Measurements from ENCODE around the gene SESN1. TPM values are rescaled to one million over a fixed set of nuclear protein-coding genes. Genes with fewer than 3 reads are reported as not detected.

Gene SESN1
- polyA plus RNA-seq, 1 experiment = 29.6 TPM

DNA sequence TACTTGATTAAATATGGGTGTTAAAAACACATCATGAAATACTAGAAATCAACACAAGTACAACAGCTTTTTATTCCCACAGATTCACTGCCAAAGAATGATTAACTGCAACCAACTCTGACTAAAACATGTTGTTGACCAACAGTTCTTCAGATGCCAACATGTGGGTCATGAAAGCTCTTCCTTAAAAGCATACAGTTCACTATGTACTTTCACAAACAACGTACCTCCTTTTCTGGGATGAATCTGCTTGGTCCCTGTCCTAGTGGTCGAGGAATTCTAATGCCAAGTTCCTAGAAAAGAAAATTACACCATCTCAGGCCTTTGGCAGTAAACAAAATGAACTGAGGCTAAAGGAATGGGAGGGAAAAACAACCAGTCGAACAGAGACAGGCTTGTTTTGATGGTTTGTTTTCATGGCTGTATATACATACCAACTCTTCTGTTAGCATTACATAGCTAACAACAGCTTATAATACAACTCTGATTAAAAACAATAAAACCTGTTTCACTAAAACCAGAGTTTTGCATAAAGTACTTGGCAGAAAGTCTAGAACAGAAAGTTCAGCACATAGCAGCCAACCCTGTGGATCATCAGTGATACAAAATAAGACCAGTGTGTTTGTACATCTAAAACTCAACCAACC is 92.5 kb downstream of the SESN1 start:
- ChIA-PET POLR2A (no interaction called here), CTCF (interaction anchor here (1.3 kb wide), 1 partner anchor 35 kb away, joined by 3 read pairs; no protein-coding TSS in a partner anchor)
- no peak overlapping the region for H3K27ac ChIP-seq (ENCODE audit: low read depth, low read length)

DNA sequence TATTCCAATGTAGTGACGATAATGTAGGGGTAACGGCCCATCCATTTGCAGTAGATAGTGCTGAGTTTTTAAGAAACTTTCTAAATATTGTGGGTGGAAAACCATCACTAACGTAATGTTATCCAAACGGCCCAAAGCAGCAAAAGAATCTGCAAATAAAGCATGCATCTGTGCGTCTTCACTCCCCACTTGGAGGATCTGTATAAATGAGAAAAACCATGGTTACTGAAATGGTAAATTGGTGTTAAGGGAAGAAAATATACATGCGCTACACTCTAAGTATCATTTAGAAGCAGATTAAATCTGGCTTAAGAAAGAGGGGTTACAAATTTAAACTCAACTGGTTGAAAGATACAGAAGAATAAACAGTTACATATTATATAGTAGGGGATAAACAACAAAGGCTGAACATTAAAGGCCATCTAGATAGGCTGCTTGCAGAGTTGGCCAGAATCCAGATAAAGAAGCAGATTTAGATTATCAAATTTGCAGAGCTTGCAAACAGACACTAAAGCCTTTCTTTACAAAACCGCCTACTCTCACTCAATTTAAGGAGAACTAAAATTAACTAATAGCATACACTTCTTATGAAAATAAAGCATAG is 93.3 kb downstream of the SESN1 start:
- no peaks in the 10 kb centered on the region for H3K9me3 ChIP-seq (ENCODE audit: control insufficient read depth, insufficient read depth, low read length)
- TF ChIP-seq, protein P1, sequence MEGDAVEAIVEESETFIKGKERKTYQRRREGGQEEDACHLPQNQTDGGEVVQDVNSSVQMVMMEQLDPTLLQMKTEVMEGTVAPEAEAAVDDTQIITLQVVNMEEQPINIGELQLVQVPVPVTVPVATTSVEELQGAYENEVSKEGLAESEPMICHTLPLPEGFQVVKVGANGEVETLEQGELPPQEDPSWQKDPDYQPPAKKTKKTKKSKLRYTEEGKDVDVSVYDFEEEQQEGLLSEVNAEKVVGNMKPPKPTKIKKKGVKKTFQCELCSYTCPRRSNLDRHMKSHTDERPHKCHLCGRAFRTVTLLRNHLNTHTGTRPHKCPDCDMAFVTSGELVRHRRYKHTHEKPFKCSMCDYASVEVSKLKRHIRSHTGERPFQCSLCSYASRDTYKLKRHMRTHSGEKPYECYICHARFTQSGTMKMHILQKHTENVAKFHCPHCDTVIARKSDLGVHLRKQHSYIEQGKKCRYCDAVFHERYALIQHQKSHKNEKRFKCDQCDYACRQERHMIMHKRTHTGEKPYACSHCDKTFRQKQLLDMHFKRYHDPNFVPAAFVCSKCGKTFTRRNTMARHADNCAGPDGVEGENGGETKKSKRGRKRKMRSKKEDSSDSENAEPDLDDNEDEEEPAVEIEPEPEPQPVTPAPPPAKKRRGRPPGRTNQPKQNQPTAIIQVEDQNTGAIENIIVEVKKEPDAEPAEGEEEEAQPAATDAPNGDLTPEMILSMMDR (IDR thresholded peaks at IDR 0.05; ENCODE audit: low read depth, low read length) = no peak
- no peak overlapping the region for H3K4me3 ChIP-seq (ENCODE audit: low read depth, low read length)
- no peaks in the 10 kb centered on the region for H3K27me3 ChIP-seq (ENCODE audit: control insufficient read depth, insufficient read depth, low read length)
- DNase-seq (ENCODE audit: low read depth, low spot score) = no peak
- CTCF ChIA-PET = interaction anchor here (1.3 kb wide), 1 partner anchor 36 kb away, joined by 3 read pairs; no protein-coding TSS in a partner anchor
- no peak overlapping the region for H3K27ac ChIP-seq (ENCODE audit: low read depth, low read length)
- POLR2A ChIA-PET = no interaction called here

More for the DNA sequence above, 92.5 kb downstream of the SESN1 start:
- no peak for DNase-seq (ENCODE audit: low read depth, low spot score)
- no peaks in the 10 kb centered on the region for H3K9me3 ChIP-seq (ENCODE audit: control insufficient read depth, insufficient read depth, low read length)
- H3K4me3 ChIP-seq (ENCODE audit: low read depth, low read length) = no peak overlapping the region
- TF ChIP-seq, protein P1 (IDR thresholded peaks at IDR 0.05; ENCODE audit: low read depth, low read length) = no peak
- no peaks in the 10 kb centered on the region for H3K27me3 ChIP-seq (ENCODE audit: control insufficient read depth, insufficient read depth, low read length)

GRCh38 chr6:109000289-109000688 is 94.4 kb downstream of the SESN1 start:
- ChIA-PET POLR2A (no interaction called here), CTCF (no interaction called here)
- Histone ChIP-seq H3K27ac (ENCODE audit: low read depth, low read length) (no peak overlapping the region), H3K4me3 (ENCODE audit: low read depth, low read length) (no peak overlapping the region), H3K27me3 (ENCODE audit: control insufficient read depth, insufficient read depth, low read length) (no peaks in the 10 kb centered on the region), H3K9me3 (ENCODE audit: control insufficient read depth, insufficient read depth, low read length) (no peaks in the 10 kb centered on the region)
- TF ChIP-seq, protein P1 (IDR thresholded peaks at IDR 0.05; ENCODE audit: low read depth, low read length) = no peak
- no peak for DNase-seq (ENCODE audit: low read depth, low spot score)

GRCh38 chr6:108999428-108999827 is 95.2 kb downstream of the SESN1 start:
- ChIA-PET CTCF (interaction anchor here (0.5 kb wide), 1 partner anchor 8 kb away, joined by 8 read pairs; no protein-coding TSS in a partner anchor), POLR2A (no interaction called here)
- Histone ChIP-seq H3K27ac (ENCODE audit: low read depth, low read length) (no peak overlapping the region), H3K9me3 (ENCODE audit: control insufficient read depth, insufficient read depth, low read length) (no peaks in the 10 kb centered on the region), H3K27me3 (ENCODE audit: control insufficient read depth, insufficient read depth, low read length) (no peaks in the 10 kb centered on the region), H3K4me3 (ENCODE audit: low read depth, low read length) (no peak overlapping the region)
- TF ChIP-seq, protein P1 (IDR thresholded peaks at IDR 0.05; ENCODE audit: low read depth, low read length) = no peak
- DNase-seq (ENCODE audit: low read depth, low spot score) = no peak

DNA sequence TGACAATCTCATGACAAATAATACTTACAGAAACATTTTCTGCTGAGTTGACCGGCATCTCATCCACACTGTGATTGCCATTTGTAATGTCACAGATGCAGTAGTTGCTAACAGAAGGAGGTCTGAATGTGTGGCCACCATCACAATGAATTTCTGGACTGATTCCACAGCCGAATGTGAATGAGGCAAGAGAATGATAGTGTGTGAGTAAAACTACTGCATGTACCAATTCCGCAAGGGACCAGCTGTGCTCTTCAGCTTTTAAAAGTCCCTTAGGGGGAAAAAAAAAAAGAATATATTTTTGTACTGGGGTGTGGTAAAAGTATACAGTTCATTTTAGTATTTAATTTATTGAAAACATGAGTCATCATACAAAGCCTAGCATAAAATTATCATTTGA is 96.2 kb downstream of the SESN1 start:
- no peaks in the 10 kb centered on the region for H3K9me3 ChIP-seq (ENCODE audit: control insufficient read depth, insufficient read depth, low read length)
- CTCF ChIA-PET = no interaction called here
- POLR2A ChIA-PET = no interaction called here
- no peaks in the 10 kb centered on the region for H3K27me3 ChIP-seq (ENCODE audit: control insufficient read depth, insufficient read depth, low read length)
- TF ChIP-seq, protein P1 (IDR thresholded peaks at IDR 0.05; ENCODE audit: low read depth, low read length) = no peak
- H3K4me3 ChIP-seq (ENCODE audit: low read depth, low read length) = no peak overlapping the region
- no peak for DNase-seq (ENCODE audit: low read depth, low spot score)
- H3K27ac ChIP-seq (ENCODE audit: low read depth, low read length) = no peak overlapping the region

Data from AG04450 (cell line).